Neuron (in vitro differentiated cells): ENCODE data around the gene CD68.
A peak's percentile ranks its signal among the peaks of the same experiment; 100 is the strongest.
"Not testable (repeated sequence)": the region's sequence is repeated elsewhere in the genome, so short reads cannot be mapped to it uniquely, and the experiment has no call there.

Experiments used
- H2AFZ ChIP-seq: one replicate; pipeline ENCODE4 v1.6.1; 2013; ENCODE audit warnings: low read depth, mild to moderate bottlenecking, inconsistent platforms, low read length, moderate library complexity
- H3K27me3 ChIP-seq: one replicate; pipeline ENCODE4 v1.6.1; 2013; ENCODE audit warnings: low read length; ENCODE audit not compliant: insufficient read depth
- H3K36me3 ChIP-seq: one replicate; pipeline ENCODE4 v1.6.1; 2013; ENCODE audit warnings: low read length; ENCODE audit not compliant: insufficient read depth
- H3K4me1 ChIP-seq: one replicate; pipeline ENCODE4 v1.6.1; 2013; ENCODE audit warnings: low read length; ENCODE audit not compliant: insufficient read depth
- H3K4me3 ChIP-seq: 2 replicates; pipeline ENCODE4 v1.5.1; 2013; ENCODE audit warnings: mild to moderate bottlenecking, low read length, moderate library complexity
- H3K9me3 ChIP-seq: one replicate; pipeline ENCODE4 v1.6.1; 2013; ENCODE audit warnings: low read length

Gene CD68

GRCh38 chr17:7623661-7624060, 44.2 kb downstream of the CD68 start:
- H3K4me1 ChIP-seq: peaks cover 11% of the 10 kb centered on the region
- no peaks in the 10 kb centered on the region for H3K9me3 ChIP-seq
- H3K27me3 ChIP-seq: no peaks in the 10 kb centered on the region
- no peak overlapping the region for H2AFZ ChIP-seq
- no peak overlapping the region for H3K4me3 ChIP-seq
- H3K36me3 ChIP-seq: peaks cover 8% of the 10 kb centered on the region

GRCh38 chr17:7625749-7626148, 46.3 kb downstream of the CD68 start:
- H3K4me1 ChIP-seq: peaks cover 17% of the 10 kb centered on the region
- H2AFZ ChIP-seq, H3K27me3 ChIP-seq, H3K4me3 ChIP-seq, H3K9me3 ChIP-seq, H3K36me3 ChIP-seq: not testable (repeated sequence)

GRCh38 chr17:7626307-7626706, 46.9 kb downstream of the CD68 start:
- Histone ChIP-seq H3K36me3 (peaks cover 8% of the 10 kb centered on the region), H3K27me3 (no peaks in the 10 kb centered on the region), H3K4me1 (peaks cover 17% of the 10 kb centered on the region), H3K4me3 (peak overlapping the region; percentile 86), H2AFZ (no peak overlapping the region), H3K9me3 (no peaks in the 10 kb centered on the region)

GRCh38 chr17:7626956-7627249, 47.5 kb downstream of the CD68 start:
- peak overlapping the region; percentile 86 for H3K4me3 ChIP-seq
- peaks cover 17% of the 10 kb centered on the region for H3K4me1 ChIP-seq
- no peaks in the 10 kb centered on the region for H3K27me3 ChIP-seq
- no peaks in the 10 kb centered on the region for H3K9me3 ChIP-seq
- peak overlapping the region; percentile 83 for H2AFZ ChIP-seq
- peaks cover 8% of the 10 kb centered on the region for H3K36me3 ChIP-seq

GRCh38 chr17:7627250-7628121, 48.0 kb downstream of the CD68 start, which contains the start of gene SAT2:
Gene SAT2 (minus strand): TSS chr17:7627821. CDS start chr17:7627635, 186 bp downstream.
- Histone ChIP-seq H3K27me3 (no peaks in the 10 kb centered on the region), H3K36me3 (peaks cover 8% of the 10 kb centered on the region), H3K4me3 (peak within 1 kb of the TSS; percentile 86), H3K4me1 (peaks cover 17% of the 10 kb centered on the region), H2AFZ (peak within 1 kb of the TSS; percentile 83), H3K9me3 (no peaks in the 10 kb centered on the region)

GRCh38 chr17:7629939-7630571, 50.6 kb downstream of the CD68 start, which contains the start of gene SHBG:
Gene SHBG (plus strand): TSS chr17:7630135. CDS start chr17:7630173, 38 bp downstream.
- H3K9me3 ChIP-seq: no peaks in the 10 kb centered on the region
- no peak within 1 kb of the TSS for H2AFZ ChIP-seq
- H3K36me3 ChIP-seq: peaks cover 8% of the 10 kb centered on the region
- no peaks in the 10 kb centered on the region for H3K27me3 ChIP-seq
- H3K4me3 ChIP-seq: no peak within 1 kb of the TSS
- H3K4me1 ChIP-seq: peaks cover 17% of the 10 kb centered on the region
